K562 treated with DMSO at 1 percent for 4 hours (cell line): ENCODE measurements around the gene PID1. TPM values are rescaled to one million over a fixed set of nuclear protein-coding genes. Genes with fewer than 3 reads are reported as not detected.

ENCODE experiments used
- total RNA-seq: library from RNA; unstranded; fragments of 300-600 nt; gene quantifications from 2 replicates; pipeline ENCODE4 v1.2.3, GENCODE V29; 2022; ENCODE audit not compliant: insufficient read depth

PID1 gene
- total RNA-seq = not detected in 2 replicates

GRCh38 chr2:229270551-229271410 is at the start of gene PID1:
PID1 (minus strand) TSS chr2:229271287; CDS start chr2:229271043, 244 bp downstream.

